GM12878 (cell line): ENCODE measurements around the gene BAZ2B.

ENCODE experiments used
- SMARCA5 ChIP-seq: fragments of 450-650 bp; IDR thresholded peaks from 2 replicates; pipeline ENCODE4 v1.6.1; 2017; ENCODE audit warnings: mild to moderate bottlenecking
- TF ChIP-seq, protein P1 (sequence below), 3 experiments: IDR thresholded peaks in 2 of 3; conservative IDR thresholded peaks in 1 of 3; 2 replicates each; pipeline ENCODE4 v1.5.1; 2011; ENCODE audit warnings: low read depth in 3 of 3, low read length in 3 of 3, mild to moderate bottlenecking in 3 of 3, control low read depth in 2 of 3, moderate library complexity in 2 of 3, inconsistent platforms in 1 of 3, mixed read lengths in 1 of 3; ENCODE audit not compliant: control insufficient read depth in 2 of 3, insufficient read depth in 1 of 3; ENCODE audit errors: extremely low read depth in 1 of 3

DNA sequence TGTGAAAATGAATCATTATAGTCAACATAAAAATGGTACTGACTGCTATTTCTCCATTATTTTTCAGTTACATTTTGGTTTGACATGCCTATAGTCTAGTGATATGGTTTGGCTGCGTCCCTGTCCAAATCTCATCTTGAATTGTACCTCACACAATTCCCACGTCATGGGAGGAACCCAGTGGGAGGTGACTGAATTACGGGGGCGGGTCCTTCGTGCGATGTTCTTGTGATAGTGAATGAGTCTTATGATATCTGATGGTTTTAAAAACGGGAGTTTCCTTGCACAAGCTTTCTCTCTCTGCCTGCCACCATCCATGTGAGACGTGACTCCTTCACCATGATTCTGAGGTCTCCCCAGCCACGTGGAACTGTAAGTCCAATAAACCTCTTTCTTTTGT lies 70.3 kb downstream of the BAZ2B start:
- TF ChIP-seq, protein P1, sequence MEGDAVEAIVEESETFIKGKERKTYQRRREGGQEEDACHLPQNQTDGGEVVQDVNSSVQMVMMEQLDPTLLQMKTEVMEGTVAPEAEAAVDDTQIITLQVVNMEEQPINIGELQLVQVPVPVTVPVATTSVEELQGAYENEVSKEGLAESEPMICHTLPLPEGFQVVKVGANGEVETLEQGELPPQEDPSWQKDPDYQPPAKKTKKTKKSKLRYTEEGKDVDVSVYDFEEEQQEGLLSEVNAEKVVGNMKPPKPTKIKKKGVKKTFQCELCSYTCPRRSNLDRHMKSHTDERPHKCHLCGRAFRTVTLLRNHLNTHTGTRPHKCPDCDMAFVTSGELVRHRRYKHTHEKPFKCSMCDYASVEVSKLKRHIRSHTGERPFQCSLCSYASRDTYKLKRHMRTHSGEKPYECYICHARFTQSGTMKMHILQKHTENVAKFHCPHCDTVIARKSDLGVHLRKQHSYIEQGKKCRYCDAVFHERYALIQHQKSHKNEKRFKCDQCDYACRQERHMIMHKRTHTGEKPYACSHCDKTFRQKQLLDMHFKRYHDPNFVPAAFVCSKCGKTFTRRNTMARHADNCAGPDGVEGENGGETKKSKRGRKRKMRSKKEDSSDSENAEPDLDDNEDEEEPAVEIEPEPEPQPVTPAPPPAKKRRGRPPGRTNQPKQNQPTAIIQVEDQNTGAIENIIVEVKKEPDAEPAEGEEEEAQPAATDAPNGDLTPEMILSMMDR (IDR thresholded peaks at IDR 0.05 in 2 of 3, conservative IDR thresholded peaks at IDR 0.05 in 1 of 3; ENCODE audit: control insufficient read depth in 2 of 3, extremely low read depth in 1 of 3, insufficient read depth in 1 of 3, low read depth in 3 of 3, low read length in 3 of 3) = no peak
- TF ChIP-seq SMARCA5 = no peak
